ENCODE results near the gene LEPROT.

Gene LEPROT

DNA sequence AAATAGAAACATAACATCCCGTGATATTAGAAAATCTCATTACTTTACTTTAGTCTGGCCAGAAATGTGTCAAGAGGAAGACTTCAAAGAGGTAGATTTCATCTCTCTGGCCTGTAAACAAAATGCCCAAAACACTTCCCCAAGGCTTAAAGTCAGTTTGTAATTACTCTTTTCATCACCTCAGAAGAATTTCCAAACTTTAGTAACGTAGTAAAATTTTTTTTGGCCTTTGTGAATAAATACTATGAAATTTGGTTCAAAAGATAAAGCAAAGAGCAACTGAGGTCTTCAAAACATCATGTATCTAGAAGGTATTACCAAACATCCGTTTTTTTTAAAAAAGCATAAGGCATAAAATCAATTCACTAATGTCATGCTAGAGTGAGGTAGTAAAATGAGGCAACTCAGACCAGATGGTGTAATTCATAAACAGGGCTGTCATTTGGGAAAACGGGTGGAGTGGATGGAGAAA lies 51.4 kb downstream of the LEPROT start:
- TF ChIP-seq, protein P1, sequence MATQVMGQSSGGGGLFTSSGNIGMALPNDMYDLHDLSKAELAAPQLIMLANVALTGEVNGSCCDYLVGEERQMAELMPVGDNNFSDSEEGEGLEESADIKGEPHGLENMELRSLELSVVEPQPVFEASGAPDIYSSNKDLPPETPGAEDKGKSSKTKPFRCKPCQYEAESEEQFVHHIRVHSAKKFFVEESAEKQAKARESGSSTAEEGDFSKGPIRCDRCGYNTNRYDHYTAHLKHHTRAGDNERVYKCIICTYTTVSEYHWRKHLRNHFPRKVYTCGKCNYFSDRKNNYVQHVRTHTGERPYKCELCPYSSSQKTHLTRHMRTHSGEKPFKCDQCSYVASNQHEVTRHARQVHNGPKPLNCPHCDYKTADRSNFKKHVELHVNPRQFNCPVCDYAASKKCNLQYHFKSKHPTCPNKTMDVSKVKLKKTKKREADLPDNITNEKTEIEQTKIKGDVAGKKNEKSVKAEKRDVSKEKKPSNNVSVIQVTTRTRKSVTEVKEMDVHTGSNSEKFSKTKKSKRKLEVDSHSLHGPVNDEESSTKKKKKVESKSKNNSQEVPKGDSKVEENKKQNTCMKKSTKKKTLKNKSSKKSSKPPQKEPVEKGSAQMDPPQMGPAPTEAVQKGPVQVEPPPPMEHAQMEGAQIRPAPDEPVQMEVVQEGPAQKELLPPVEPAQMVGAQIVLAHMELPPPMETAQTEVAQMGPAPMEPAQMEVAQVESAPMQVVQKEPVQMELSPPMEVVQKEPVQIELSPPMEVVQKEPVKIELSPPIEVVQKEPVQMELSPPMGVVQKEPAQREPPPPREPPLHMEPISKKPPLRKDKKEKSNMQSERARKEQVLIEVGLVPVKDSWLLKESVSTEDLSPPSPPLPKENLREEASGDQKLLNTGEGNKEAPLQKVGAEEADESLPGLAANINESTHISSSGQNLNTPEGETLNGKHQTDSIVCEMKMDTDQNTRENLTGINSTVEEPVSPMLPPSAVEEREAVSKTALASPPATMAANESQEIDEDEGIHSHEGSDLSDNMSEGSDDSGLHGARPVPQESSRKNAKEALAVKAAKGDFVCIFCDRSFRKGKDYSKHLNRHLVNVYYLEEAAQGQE (IDR thresholded peaks at IDR 0.05; ENCODE audit: insufficient read depth in 1 of 2, low read depth in 2 of 2, low read length in 2 of 2), result no peak
- TF ChIP-seq SIN3A (IDR thresholded peaks at IDR 0.05; ENCODE audit: borderline replicate concordance, insufficient read depth, low read length) (no peak), TAF1 (IDR thresholded peaks at IDR 0.05; ENCODE audit: borderline replicate concordance, insufficient read depth, low read length) (no peak), POLR2AphosphoS5 (IDR thresholded peaks at IDR 0.05; ENCODE audit: low read depth, low read length) (no peak), FOXP2 (optimal IDR thresholded peaks at IDR 0.05; ENCODE audit: borderline replicate concordance, extremely low read depth, extremely low read length, insufficient read depth) (no peak)

DNA sequence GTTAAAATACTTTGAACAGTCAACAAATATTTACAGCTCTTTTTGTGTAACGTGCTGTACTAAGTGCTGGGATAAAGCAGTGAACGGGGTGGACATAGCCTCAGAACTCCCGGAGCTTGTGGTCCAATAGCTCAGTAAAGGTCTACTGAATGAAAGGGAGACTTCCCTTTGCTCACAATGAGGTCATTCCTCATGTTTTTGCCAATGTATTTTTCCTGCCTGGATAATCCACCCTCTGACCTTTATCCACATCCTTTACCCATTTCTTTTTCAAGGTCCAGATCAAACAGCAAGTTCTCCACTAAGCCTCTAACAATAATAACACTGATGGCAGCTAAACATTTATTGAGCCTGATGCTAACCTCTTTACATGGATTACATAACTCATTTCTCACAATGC lies 55.9 kb downstream of the LEPROT start:
- no peak for TF ChIP-seq FOXP2 (optimal IDR thresholded peaks at IDR 0.05; ENCODE audit: borderline replicate concordance, extremely low read depth, extremely low read length, insufficient read depth)
- no peak for TF ChIP-seq POLR2AphosphoS5 (IDR thresholded peaks at IDR 0.05; ENCODE audit: low read depth, low read length)
- no peak for TF ChIP-seq SIN3A (IDR thresholded peaks at IDR 0.05; ENCODE audit: borderline replicate concordance, insufficient read depth, low read length)
- TF ChIP-seq, protein P1 (IDR thresholded peaks at IDR 0.05; ENCODE audit: insufficient read depth in 1 of 2, low read depth in 2 of 2, low read length in 2 of 2), result no peak
- no peak for TF ChIP-seq TAF1 (IDR thresholded peaks at IDR 0.05; ENCODE audit: borderline replicate concordance, insufficient read depth, low read length)

DNA sequence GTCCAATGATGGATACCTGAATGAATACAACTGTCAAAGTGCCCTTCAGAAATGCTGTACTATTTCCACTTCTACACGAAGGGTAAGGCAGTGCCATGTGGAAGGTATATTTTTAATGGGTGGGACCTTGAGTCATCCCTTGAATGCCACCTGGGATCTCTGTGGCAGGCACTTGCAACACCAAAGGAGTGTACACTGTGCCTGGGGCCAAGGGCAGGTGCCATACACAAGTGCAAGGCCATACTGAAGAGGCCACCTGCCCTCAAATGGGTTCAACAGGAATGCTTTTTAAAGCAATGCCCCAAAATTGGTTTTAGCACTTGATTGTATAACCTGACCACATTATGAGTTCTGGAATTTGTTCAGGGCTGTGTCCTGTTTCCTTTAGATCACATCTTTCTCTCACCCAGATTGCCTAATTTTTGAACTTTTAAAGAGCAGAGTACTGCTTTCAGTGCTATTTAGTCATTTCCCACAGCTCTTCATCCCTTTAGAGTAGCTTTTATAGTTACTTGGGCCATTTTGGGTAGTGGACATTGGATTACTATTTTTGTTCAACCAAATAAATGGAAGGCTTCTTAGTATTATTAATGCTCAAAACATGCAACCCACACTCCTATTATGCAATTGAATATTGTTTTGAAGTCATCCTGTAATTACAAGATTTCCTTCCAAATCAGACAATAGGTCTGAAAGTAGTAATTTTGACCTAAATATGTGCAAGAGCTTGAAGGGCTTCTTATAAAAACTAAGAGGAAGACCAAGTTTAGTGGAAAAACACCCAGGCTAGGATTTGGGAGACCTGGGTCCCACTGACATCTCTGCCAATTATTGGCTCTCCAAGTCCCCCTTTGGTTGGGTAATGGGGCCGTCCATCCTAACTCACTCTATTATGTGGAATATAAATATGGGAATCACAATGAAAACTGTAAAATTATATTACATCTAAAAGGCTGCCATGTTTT lies 57.2 kb downstream of the LEPROT start:
- TF ChIP-seq FOXP2 (optimal IDR thresholded peaks at IDR 0.05; ENCODE audit: borderline replicate concordance, extremely low read depth, extremely low read length, insufficient read depth) (no peak), POLR2AphosphoS5 (IDR thresholded peaks at IDR 0.05; ENCODE audit: low read depth, low read length) (no peak), TAF1 (IDR thresholded peaks at IDR 0.05; ENCODE audit: borderline replicate concordance, insufficient read depth, low read length) (no peak), SIN3A (IDR thresholded peaks at IDR 0.05; ENCODE audit: borderline replicate concordance, insufficient read depth, low read length) (no peak)
- TF ChIP-seq, protein P1 (IDR thresholded peaks at IDR 0.05; ENCODE audit: insufficient read depth in 1 of 2, low read depth in 2 of 2, low read length in 2 of 2), result no peak

- TF ChIP-seq TAF1 (IDR thresholded peaks at IDR 0.05; ENCODE audit: borderline replicate concordance, insufficient read depth, low read length) (no peak), POLR2AphosphoS5 (IDR thresholded peaks at IDR 0.05; ENCODE audit: low read depth, low read length) (no peak), FOXP2 (optimal IDR thresholded peaks at IDR 0.05; ENCODE audit: borderline replicate concordance, extremely low read depth, extremely low read length, insufficient read depth) (no peak), SIN3A (IDR thresholded peaks at IDR 0.05; ENCODE audit: borderline replicate concordance, insufficient read depth, low read length) (no peak)
- TF ChIP-seq, protein P1 (IDR thresholded peaks at IDR 0.05; ENCODE audit: insufficient read depth in 1 of 2, low read depth in 2 of 2, low read length in 2 of 2), result no peak
Measured at GRCh38 chr1:65478379-65479026, 58.0 kb downstream of the LEPROT start.

Data from PFSK-1 (cell line).